HL-60 (cell line): ENCODE measurements around the gene TNKS1BP1.

Experiments
- DNase-seq, 2 experiments: peaks; one replicate each; pipeline ENCODE4 v3.0.0-alpha.2; 2010 to 2020; ENCODE audit warnings: low read depth in 1 of 2, low spot score in 1 of 2
- H3K27ac ChIP-seq: fragments of 250-450 bp; sonication (Bioruptor Pico); replicated peaks from 2 replicates; pipeline ENCODE4 v1.5.1; 2020; ENCODE audit warnings: mild to moderate bottlenecking, moderate library complexity
- H3K27me3 ChIP-seq: fragments of 250-450 bp; sonication (Bioruptor Pico); 2 replicates; pipeline ENCODE4 v1.5.1; 2021; ENCODE audit warnings: mild to moderate bottlenecking, moderate library complexity; ENCODE audit not compliant: insufficient read depth, poor library complexity, severe bottlenecking
- H3K4me3 ChIP-seq: replicated peaks from 2 replicates; pipeline ENCODE4 v1.5.1; 2011; ENCODE audit warnings: mild to moderate bottlenecking, control low read depth, low read length; ENCODE audit not compliant: insufficient read depth
- GABPA ChIP-seq: IDR thresholded peaks from 2 replicates; pipeline ENCODE4 v1.6.1; 2012; ENCODE audit warnings: low read depth
- POLR2AphosphoS5 ChIP-seq: IDR thresholded peaks from 2 replicates; pipeline ENCODE4 v1.6.1; 2012; ENCODE audit warnings: low read depth
- SPI1 ChIP-seq: IDR thresholded peaks from 2 replicates; pipeline ENCODE4 v1.6.1; 2012; ENCODE audit warnings: low read depth, mild to moderate bottlenecking, borderline replicate concordance
- long read RNA-seq: library from polyadenylated mRNA; unstranded; transcript quantifications from one replicate; pipeline ENCODE4 v2.0.0, GENCODE V29; 2020
- TF ChIP-seq, protein P1 (sequence below): IDR thresholded peaks from 2 replicates; pipeline ENCODE4 v1.6.1; 2012; ENCODE audit warnings: low read depth; ENCODE audit not compliant: insufficient replicate concordance
- TF ChIP-seq, protein P2 (sequence below): IDR thresholded peaks from one replicate; pipeline ENCODE4 v1.5.1; 2011; ENCODE audit warnings: low read length, control low read depth, inconsistent platforms; ENCODE audit not compliant: insufficient read depth

TNKS1BP1 gene, protein sequence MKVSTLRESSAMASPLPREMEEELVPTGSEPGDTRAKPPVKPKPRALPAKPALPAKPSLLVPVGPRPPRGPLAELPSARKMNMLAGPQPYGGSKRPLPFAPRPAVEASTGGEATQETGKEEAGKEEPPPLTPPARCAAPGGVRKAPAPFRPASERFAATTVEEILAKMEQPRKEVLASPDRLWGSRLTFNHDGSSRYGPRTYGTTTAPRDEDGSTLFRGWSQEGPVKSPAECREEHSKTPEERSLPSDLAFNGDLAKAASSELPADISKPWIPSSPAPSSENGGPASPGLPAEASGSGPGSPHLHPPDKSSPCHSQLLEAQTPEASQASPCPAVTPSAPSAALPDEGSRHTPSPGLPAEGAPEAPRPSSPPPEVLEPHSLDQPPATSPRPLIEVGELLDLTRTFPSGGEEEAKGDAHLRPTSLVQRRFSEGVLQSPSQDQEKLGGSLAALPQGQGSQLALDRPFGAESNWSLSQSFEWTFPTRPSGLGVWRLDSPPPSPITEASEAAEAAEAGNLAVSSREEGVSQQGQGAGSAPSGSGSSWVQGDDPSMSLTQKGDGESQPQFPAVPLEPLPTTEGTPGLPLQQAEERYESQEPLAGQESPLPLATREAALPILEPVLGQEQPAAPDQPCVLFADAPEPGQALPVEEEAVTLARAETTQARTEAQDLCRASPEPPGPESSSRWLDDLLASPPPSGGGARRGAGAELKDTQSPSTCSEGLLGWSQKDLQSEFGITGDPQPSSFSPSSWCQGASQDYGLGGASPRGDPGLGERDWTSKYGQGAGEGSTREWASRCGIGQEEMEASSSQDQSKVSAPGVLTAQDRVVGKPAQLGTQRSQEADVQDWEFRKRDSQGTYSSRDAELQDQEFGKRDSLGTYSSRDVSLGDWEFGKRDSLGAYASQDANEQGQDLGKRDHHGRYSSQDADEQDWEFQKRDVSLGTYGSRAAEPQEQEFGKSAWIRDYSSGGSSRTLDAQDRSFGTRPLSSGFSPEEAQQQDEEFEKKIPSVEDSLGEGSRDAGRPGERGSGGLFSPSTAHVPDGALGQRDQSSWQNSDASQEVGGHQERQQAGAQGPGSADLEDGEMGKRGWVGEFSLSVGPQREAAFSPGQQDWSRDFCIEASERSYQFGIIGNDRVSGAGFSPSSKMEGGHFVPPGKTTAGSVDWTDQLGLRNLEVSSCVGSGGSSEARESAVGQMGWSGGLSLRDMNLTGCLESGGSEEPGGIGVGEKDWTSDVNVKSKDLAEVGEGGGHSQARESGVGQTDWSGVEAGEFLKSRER (N-terminal part only)
- long read RNA-seq, partial matches to known transcripts = 5 of 5 reads
- long read RNA-seq, other reads (novel, unspliced or antisense) = 0 of 5 reads

DNA sequence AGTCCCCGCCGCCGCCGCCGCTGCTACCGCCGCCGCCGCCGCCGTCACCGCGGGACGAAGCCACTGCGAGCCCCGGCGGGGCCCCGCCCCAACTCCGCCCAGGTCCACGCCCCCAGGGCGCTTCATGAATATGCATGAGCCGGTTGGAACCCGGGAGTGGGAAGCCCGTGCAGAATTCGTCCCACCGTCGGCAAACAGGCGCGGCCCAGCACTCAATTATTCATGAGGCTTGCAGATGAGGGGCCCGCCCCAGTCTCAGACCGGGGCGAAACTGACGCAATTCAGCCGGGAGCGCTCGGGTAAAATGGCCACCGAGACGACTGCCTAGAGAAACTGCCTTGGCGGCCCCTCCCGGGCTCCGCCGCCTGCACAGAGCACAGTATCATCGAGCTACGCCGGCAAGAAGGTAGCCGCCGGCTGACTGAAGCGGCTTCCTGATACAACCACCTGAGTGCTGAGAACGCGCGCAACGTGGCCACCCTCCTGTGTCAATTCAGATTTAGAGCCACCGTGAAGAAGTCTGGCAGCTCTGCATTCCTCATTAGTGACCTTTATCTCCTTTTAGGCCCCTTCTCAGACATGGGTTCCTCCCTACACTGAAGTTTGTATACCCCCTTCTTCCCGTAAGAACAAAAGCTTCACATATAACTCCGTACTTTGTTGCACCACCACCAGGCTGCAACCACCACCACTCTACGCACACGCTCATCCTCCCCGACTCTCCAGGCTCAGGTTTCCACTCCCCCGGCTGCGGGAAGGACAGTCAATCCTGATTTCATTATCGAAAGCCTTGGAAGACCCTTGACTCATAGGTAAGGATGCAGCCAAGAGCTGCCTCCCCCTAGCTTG is at the start of gene TNKS1BP1:
TSS of gene TNKS1BP1 (minus strand) at position 67 of the 849 bp plus-strand sequence. CDS start 3,067 bp downstream, outside the sequence.
- TF ChIP-seq POLR2AphosphoS5 = peak; percentile 72
- TF ChIP-seq SPI1 = no peak

DNA sequence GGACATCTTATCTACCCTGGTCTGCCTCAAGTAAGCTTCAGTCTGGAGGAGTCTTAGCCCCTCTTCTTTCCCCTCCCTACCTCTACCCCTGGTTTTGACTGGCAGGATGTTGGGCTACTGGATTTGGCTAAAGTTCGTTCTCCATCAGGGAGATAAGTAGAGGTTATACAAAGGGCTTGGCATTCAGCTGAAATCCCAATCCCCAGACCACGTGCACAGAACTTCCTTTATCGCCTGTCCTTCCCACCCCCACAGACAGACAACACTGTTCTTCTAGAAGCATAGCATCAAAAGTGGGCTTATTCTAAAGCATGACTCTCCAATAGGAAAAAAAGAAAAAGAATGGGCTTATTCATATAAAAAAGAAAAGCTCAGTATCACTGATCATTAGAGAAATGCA is 48.4 kb upstream of the TNKS1BP1 start:
- DNase-seq = no peak
- Histone ChIP-seq H3K4me3 (no peak overlapping the region), H3K27ac (no peak overlapping the region), H3K27me3 (no peaks in the 10 kb centered on the region)
- TF ChIP-seq, protein P1, sequence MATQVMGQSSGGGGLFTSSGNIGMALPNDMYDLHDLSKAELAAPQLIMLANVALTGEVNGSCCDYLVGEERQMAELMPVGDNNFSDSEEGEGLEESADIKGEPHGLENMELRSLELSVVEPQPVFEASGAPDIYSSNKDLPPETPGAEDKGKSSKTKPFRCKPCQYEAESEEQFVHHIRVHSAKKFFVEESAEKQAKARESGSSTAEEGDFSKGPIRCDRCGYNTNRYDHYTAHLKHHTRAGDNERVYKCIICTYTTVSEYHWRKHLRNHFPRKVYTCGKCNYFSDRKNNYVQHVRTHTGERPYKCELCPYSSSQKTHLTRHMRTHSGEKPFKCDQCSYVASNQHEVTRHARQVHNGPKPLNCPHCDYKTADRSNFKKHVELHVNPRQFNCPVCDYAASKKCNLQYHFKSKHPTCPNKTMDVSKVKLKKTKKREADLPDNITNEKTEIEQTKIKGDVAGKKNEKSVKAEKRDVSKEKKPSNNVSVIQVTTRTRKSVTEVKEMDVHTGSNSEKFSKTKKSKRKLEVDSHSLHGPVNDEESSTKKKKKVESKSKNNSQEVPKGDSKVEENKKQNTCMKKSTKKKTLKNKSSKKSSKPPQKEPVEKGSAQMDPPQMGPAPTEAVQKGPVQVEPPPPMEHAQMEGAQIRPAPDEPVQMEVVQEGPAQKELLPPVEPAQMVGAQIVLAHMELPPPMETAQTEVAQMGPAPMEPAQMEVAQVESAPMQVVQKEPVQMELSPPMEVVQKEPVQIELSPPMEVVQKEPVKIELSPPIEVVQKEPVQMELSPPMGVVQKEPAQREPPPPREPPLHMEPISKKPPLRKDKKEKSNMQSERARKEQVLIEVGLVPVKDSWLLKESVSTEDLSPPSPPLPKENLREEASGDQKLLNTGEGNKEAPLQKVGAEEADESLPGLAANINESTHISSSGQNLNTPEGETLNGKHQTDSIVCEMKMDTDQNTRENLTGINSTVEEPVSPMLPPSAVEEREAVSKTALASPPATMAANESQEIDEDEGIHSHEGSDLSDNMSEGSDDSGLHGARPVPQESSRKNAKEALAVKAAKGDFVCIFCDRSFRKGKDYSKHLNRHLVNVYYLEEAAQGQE = no peak
- TF ChIP-seq, protein P2, sequence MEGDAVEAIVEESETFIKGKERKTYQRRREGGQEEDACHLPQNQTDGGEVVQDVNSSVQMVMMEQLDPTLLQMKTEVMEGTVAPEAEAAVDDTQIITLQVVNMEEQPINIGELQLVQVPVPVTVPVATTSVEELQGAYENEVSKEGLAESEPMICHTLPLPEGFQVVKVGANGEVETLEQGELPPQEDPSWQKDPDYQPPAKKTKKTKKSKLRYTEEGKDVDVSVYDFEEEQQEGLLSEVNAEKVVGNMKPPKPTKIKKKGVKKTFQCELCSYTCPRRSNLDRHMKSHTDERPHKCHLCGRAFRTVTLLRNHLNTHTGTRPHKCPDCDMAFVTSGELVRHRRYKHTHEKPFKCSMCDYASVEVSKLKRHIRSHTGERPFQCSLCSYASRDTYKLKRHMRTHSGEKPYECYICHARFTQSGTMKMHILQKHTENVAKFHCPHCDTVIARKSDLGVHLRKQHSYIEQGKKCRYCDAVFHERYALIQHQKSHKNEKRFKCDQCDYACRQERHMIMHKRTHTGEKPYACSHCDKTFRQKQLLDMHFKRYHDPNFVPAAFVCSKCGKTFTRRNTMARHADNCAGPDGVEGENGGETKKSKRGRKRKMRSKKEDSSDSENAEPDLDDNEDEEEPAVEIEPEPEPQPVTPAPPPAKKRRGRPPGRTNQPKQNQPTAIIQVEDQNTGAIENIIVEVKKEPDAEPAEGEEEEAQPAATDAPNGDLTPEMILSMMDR = no peak
- TF ChIP-seq SPI1 (no peak), GABPA (no peak), POLR2AphosphoS5 (no peak)

More for the DNA sequence above, at the start of gene TNKS1BP1:
- peak within 1 kb of the TSS; percentile 64 for H3K4me3 ChIP-seq
- peak; percentile 91 to 96 for DNase-seq
- no peaks in the 10 kb centered on the region for H3K27me3 ChIP-seq
- peak within 1 kb of the TSS; percentile 75 for H3K27ac ChIP-seq

DNA sequence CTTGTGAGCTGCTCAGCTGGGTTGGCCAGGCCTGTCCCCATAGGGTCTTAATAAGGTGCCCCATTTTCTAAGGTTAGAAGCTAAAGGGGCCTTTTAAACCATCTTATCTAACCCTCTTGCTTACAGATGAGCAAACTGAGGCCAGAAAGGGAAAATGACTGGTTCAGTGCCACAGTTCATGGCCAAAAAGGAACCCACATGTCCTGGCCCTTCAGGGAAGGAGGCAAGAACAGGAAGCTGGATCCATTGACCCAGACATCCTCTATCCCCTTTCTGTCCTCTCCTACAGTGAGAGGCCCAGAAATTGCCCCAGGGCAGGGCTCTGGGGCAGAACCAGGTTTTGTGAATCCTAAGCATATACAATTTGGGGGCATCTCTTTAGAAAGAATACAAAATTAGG is 46.2 kb upstream of the TNKS1BP1 start:
- no peak for DNase-seq
- Histone ChIP-seq H3K4me3 (no peak overlapping the region), H3K27ac (no peak overlapping the region), H3K27me3 (no peaks in the 10 kb centered on the region)
- TF ChIP-seq POLR2AphosphoS5 (no peak), GABPA (no peak), SPI1 (no peak)
- TF ChIP-seq, protein P2 = no peak
- TF ChIP-seq, protein P1 = no peak
